H1 (cell line): Measurements from ENCODE around the gene RYR3.

ENCODE experiments used
- CHD1 ChIP-seq: IDR thresholded peaks from 2 replicates; pipeline ENCODE4 v1.6.1; 2012; ENCODE audit warnings: low read depth, low read length, improper control_type of control experiment
- SP2 ChIP-seq: IDR thresholded peaks from 2 replicates; pipeline ENCODE4 v1.6.1; 2012; ENCODE audit warnings: mild to moderate bottlenecking, low read length, inconsistent platforms
- SUZ12 ChIP-seq: fragments of 200-600 bp; sonication (generic); IDR thresholded peaks from 2 replicates; pipeline ENCODE4 v1.6.1; 2012; ENCODE audit warnings: mild to moderate bottlenecking, inconsistent platforms, low read length, moderate library complexity, mixed read lengths
- TAF1 ChIP-seq: IDR thresholded peaks from 2 replicates; pipeline ENCODE4 v1.6.1; 2011; ENCODE audit warnings: mild to moderate bottlenecking, low read depth, low read length
- TBP ChIP-seq: IDR thresholded peaks from 2 replicates; pipeline ENCODE4 v1.6.1; 2011; ENCODE audit warnings: low read depth, low read length, improper control_type of control experiment
- YY1 ChIP-seq: IDR thresholded peaks from 2 replicates; pipeline ENCODE4 v1.6.1; 2011; ENCODE audit warnings: low read depth, mild to moderate bottlenecking, low read length
- ZNF274 ChIP-seq: IDR thresholded peaks from 2 replicates; pipeline ENCODE4 v1.7.0; 2012; ENCODE audit warnings: low read length, borderline replicate concordance; ENCODE audit errors: extremely low read depth
- TF ChIP-seq, protein P1 (sequence below), 3 experiments: IDR thresholded peaks; 1 replicate in 2 of 3; 2 replicates in 1 of 3; pipeline versions ENCODE4 v1.5.1 to v1.6.1; 2011; ENCODE audit warnings: low read length in 3 of 3, mild to moderate bottlenecking in 3 of 3, inconsistent platforms in 2 of 3, low read depth in 1 of 3, moderate library complexity in 1 of 3; ENCODE audit not compliant: insufficient read depth in 1 of 3; ENCODE audit errors: control extremely low read depth in 1 of 3

DNA sequence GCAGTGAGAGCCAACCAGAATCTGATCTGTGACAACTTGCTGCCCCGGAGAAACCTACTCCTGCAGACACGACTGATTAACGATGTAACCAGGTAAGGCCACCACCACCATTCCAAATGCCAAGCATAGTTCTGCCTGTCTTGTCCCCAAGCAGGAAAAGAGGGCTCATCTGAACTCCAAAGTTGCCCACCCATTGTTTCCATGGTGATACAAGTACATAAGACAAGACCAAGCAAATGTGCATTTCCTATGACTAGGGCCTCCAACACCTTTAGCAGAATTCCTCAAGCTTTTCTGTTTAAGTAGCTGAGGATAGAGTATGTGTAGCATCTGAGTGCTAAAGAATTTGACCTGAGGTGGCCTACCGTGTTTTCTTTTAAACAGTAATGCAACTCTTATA is 290.7 kb downstream of the RYR3 start:
- no peak for TF ChIP-seq TAF1
- no peak for TF ChIP-seq ZNF274
- no peak for TF ChIP-seq TBP
- no peak for TF ChIP-seq SUZ12
- TF ChIP-seq, protein P1, sequence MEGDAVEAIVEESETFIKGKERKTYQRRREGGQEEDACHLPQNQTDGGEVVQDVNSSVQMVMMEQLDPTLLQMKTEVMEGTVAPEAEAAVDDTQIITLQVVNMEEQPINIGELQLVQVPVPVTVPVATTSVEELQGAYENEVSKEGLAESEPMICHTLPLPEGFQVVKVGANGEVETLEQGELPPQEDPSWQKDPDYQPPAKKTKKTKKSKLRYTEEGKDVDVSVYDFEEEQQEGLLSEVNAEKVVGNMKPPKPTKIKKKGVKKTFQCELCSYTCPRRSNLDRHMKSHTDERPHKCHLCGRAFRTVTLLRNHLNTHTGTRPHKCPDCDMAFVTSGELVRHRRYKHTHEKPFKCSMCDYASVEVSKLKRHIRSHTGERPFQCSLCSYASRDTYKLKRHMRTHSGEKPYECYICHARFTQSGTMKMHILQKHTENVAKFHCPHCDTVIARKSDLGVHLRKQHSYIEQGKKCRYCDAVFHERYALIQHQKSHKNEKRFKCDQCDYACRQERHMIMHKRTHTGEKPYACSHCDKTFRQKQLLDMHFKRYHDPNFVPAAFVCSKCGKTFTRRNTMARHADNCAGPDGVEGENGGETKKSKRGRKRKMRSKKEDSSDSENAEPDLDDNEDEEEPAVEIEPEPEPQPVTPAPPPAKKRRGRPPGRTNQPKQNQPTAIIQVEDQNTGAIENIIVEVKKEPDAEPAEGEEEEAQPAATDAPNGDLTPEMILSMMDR (IDR thresholded peaks at IDR 0.05; ENCODE audit: control extremely low read depth in 1 of 3, insufficient read depth in 1 of 3, low read depth in 1 of 3, low read length in 3 of 3), result no peak
- TF ChIP-seq YY1, result no peak
- TF ChIP-seq CHD1, result no peak
- no peak for TF ChIP-seq SP2
